Right lobe of liver (tissue), 4 donors: ENCODE results near the gene IGF2R.

ENCODE experiments used
- CTCF ChIP-seq, 4 donors: fragments of 200-600 bp in 3 of 4; fragments of 450-650 bp in 1 of 4; IDR thresholded peaks; one replicate each; pipeline versions ENCODE4 v1.5.1 to v1.8.0; 2016 to 2022; ENCODE audit warnings: antibody characterized with exemption in 4 of 4, mild to moderate bottlenecking in 2 of 4
- POLR2A ChIP-seq: fragments of 450-650 bp; IDR thresholded peaks from one replicate; pipeline ENCODE4 v1.6.1; 2017; ENCODE audit warnings: antibody characterized with exemption, mild to moderate bottlenecking
- donor health status: DM: no; HTN: no; CAD: no.
- donor health status: DM: no; HTN: no; CAD: no.
- donor health status: DM: no; HTN: yes; CAD: no.

DNA sequence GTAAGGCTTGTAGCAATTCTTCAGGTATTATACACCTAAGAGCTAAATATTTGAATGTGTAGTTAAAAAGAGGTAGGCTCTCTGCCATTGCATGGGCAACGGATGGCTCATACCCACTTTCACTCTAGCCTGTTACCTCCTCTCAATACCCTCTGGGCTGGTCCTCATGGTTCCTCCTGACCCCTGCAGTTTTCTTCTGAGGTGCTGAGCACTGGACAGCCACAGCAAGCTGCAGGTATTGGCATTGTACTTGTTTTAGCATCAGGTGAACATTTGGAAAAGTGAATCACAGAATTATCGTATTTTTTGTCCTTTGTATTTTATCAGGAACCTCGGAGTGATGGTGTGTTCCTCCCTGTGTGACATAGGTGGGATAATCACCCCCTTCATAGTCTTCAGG is 185.6 kb downstream of the IGF2R start:
- no peak for TF ChIP-seq CTCF (IDR thresholded peaks at IDR 0.05)
- no peak for TF ChIP-seq POLR2A
